Sigmoid colon (tissue), 7 donors: ENCODE data around the gene SP2. TPM values are rescaled to one million over a fixed set of nuclear protein-coding genes. Genes with fewer than 3 reads are reported as not detected.

Experiments
- DNase-seq: peaks from one replicate; pipeline ENCODE4 v3.0.0-alpha.2; 2019
- H3K27ac ChIP-seq, 4 donors: fragments of 200-600 bp; sonication (generic); one replicate each; pipeline ENCODE4 v1.5.1; 2016 to 2019; ENCODE audit warnings: mild to moderate bottlenecking in 1 of 4
- H3K27me3 ChIP-seq, 3 donors: fragments of 200-600 bp; sonication (generic); one replicate each; pipeline ENCODE4 v1.5.1; 2019; ENCODE audit warnings: mild to moderate bottlenecking in 1 of 3
- H3K36me3 ChIP-seq, 4 donors: fragments of 200-600 bp; sonication (generic); one replicate each; pipeline ENCODE4 v1.5.1; 2016 to 2019
- H3K4me1 ChIP-seq, 4 donors: fragments of 200-600 bp; sonication (generic); one replicate each; pipeline ENCODE4 v1.5.1; 2017 to 2019
- H3K4me3 ChIP-seq, 4 donors: fragments of 200-600 bp; sonication (generic); one replicate each; pipeline ENCODE4 v1.5.1; 2017 to 2019; ENCODE audit warnings: mild to moderate bottlenecking in 2 of 4, moderate library complexity in 1 of 4
- H3K9me3 ChIP-seq, 4 donors: fragments of 200-600 bp in 3 of 4; sonication (generic) in 3 of 4; one replicate each; pipeline versions ENCODE4 v1.5.1 to v1.6.1; 2013 to 2019
- EP300 ChIP-seq, 4 donors: sonication (generic); formaldehyde crosslinking; IDR thresholded peaks; one replicate each; pipeline ENCODE4 v1.6.1; 2017; ENCODE audit warnings: antibody characterized with exemption in 4 of 4
- POLR2A ChIP-seq, 2 donors: fragments of 450-650 bp; IDR thresholded peaks; one replicate each; pipeline ENCODE4 v1.6.1; 2016; ENCODE audit warnings: antibody characterized with exemption in 2 of 2, mild to moderate bottlenecking in 2 of 2, moderate library complexity in 2 of 2
- POLR2AphosphoS5 ChIP-seq, 4 donors: sonication (generic); formaldehyde crosslinking; IDR thresholded peaks; one replicate each; pipeline ENCODE4 v1.6.1; 2017; ENCODE audit warnings: antibody characterized with exemption in 4 of 4
- WGBS, 2 donors: extraction: QIAGEN DNeasy Blood & Tissue Kit; methylation state at CpG; one replicate each; pipeline ENCODE4 v1.1.7; 2013; 5-methylcytosine and 5-hydroxymethylcytosine counted together
- intact Hi-C: fragments of 100-400 bp; cut with DNase I; formaldehyde crosslinking; loops from one replicate; pipeline ENCODE4 v1.15.1; 2023
- polyA plus RNA-seq, 3 donors: library from polyadenylated mRNA; stranded (reverse); fragments of 200-250 nt; gene quantifications; one replicate each; pipeline ENCODE4 v1.2.3, GENCODE V29; 2013
- total RNA-seq, 4 donors: library from RNA; depleted of rRNA; stranded (reverse); fragments of >200 nt; gene quantifications; one replicate each; pipeline ENCODE4 v1.1.0, GENCODE V29; 2016
- TF ChIP-seq, protein P1 (sequence below), 4 experiments: fragments of 450-650 bp in 3 of 4; fragments of 200-600 bp in 1 of 4; IDR thresholded peaks; one replicate each; pipeline ENCODE4 v1.5.1; 2016 to 2019; ENCODE audit warnings: antibody characterized with exemption in 4 of 4, mild to moderate bottlenecking in 3 of 4, moderate library complexity in 2 of 4
- donor health status: healthy with polysubstance abuse.
- donor health status: Bipolar disorder and iron deficiency.
- donor health status: healthy.

SP2 gene
- total and polyA plus RNA-seq, 7 donors, result 3.0 to 19.2 (median 8.3) TPM

DNA sequence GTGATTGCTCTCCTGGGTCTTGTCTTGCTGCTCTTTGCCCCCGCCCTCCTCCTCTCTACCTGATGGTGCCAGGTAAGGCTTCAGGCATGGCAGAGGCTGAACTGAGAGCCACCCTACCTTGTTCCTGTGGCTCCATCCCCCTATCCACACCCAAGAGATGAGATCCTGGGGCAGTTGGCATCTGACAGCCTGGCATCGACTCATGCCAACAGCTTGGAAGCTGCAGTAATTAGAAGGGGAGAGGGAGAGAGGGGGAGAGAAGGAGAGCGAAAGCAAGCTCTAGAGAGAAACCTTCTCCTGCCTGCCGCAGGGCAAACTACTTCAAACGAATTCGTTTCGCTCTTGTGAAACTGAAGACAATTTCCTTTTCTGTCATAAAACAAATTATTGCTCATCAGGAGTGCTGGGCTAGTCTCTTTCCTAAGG, 31.2 kb upstream of the SP2 start:
- Histone ChIP-seq H3K27ac (no peak overlapping the region), H3K9me3 (no peaks in the 10 kb centered on the region), H3K4me1 (no peaks in the 10 kb centered on the region), H3K36me3 (no peaks in the 10 kb centered on the region), H3K4me3 (no peak overlapping the region), H3K27me3 (peaks cover 0 to 54% (median 18%) of the 10 kb centered on the region in 3 donors)
- DNase-seq, result no peak
- intact Hi-C loops, result no loop called here
- no peak for TF ChIP-seq POLR2A (IDR thresholded peaks at IDR 0.05)
- no peak for TF ChIP-seq EP300 (IDR thresholded peaks at IDR 0.05)
- no peak for TF ChIP-seq POLR2AphosphoS5 (IDR thresholded peaks at IDR 0.05)
- TF ChIP-seq, protein P1, sequence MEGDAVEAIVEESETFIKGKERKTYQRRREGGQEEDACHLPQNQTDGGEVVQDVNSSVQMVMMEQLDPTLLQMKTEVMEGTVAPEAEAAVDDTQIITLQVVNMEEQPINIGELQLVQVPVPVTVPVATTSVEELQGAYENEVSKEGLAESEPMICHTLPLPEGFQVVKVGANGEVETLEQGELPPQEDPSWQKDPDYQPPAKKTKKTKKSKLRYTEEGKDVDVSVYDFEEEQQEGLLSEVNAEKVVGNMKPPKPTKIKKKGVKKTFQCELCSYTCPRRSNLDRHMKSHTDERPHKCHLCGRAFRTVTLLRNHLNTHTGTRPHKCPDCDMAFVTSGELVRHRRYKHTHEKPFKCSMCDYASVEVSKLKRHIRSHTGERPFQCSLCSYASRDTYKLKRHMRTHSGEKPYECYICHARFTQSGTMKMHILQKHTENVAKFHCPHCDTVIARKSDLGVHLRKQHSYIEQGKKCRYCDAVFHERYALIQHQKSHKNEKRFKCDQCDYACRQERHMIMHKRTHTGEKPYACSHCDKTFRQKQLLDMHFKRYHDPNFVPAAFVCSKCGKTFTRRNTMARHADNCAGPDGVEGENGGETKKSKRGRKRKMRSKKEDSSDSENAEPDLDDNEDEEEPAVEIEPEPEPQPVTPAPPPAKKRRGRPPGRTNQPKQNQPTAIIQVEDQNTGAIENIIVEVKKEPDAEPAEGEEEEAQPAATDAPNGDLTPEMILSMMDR (IDR thresholded peaks at IDR 0.05), result no peak
- 7 to 32% methylated on average over 7 of the region's 7 CpGs for WGBS, 2 donors

DNA sequence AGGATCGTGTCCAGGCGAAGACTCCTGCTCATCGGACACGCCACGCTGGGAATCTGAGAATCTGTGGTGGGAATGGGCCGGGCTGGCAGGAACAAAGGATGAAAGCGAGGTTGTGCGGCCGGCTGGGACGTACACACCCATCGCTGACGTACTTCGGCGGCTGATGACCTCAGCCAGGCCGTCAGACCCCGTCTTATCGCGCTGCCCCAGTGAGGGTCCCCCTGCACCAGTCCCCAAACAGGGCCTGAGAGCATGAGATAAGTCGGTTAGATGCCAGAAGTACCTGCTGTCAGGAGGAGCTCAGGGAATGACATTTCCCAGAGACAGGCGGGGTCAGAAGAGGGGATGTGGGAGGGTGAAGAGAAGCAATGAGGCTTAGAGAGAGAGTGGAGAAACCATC, 29.1 kb upstream of the SP2 start:
- intact Hi-C loops, result no loop called here
- H3K27me3 ChIP-seq, result peaks cover 0 to 64% (median 19%) of the 10 kb centered on the region in 3 donors
- TF ChIP-seq POLR2A (IDR thresholded peaks at IDR 0.05), result no peak
- no peak for TF ChIP-seq POLR2AphosphoS5 (IDR thresholded peaks at IDR 0.05)
- TF ChIP-seq, protein P1 (IDR thresholded peaks at IDR 0.05), result no peak
- TF ChIP-seq EP300 (IDR thresholded peaks at IDR 0.05), result no peak
- no peak overlapping the region for H3K4me3 ChIP-seq
- 80 to 89% methylated on average over 20 of the region's 20 CpGs for WGBS, 2 donors
- H3K4me1 ChIP-seq, result no peaks in the 10 kb centered on the region
- H3K27ac ChIP-seq, result no peak overlapping the region
- H3K9me3 ChIP-seq, result no peaks in the 10 kb centered on the region
- DNase-seq, result no peak
- no peaks in the 10 kb centered on the region for H3K36me3 ChIP-seq

DNA sequence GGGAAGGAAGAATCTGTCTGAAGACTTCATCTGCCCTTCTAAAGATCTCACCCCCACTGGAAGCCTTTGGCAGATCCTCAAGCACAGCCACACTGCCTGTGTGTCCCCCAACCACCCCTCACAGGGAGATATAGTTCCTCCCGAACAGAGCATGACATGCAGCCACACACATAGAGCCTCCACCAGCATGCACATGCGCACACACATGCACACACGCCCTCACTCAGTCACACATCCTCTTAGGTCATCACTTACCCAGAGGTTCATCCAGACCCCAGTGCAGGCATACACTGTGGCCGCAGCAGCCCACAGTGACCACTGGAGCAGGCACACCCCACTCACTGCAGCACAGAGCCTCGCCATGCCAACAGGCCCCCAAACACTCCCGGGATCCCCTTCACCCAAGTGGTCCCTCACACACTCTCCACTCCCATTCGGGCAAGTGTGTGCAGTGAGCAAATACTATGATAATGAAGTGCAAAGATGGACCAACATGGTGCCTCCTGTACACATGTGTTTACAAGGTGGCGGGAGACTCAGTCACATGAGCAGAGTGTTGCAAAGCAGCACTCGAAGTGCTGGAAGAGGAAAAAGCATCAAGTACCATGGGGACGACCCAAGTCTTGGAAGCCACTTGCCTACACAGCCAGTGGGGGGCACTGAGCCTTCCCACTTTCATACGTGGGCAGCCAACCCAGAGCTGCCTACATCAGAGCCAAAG, 28.1 kb upstream of the SP2 start:
- Histone ChIP-seq H3K27me3 (peaks cover 7 to 74% (median 30%) of the 10 kb centered on the region in 3 donors), H3K4me3 (no peak overlapping the region), H3K27ac (no peak overlapping the region), H3K4me1 (peaks cover 0 to 6% (median 2%) of the 10 kb centered on the region in 4 donors), H3K36me3 (no peaks in the 10 kb centered on the region), H3K9me3 (no peaks in the 10 kb centered on the region)
- no peak for DNase-seq
- TF ChIP-seq POLR2AphosphoS5 (IDR thresholded peaks at IDR 0.05) (no peak), POLR2A (IDR thresholded peaks at IDR 0.05) (no peak), EP300 (IDR thresholded peaks at IDR 0.05) (no peak)
- TF ChIP-seq, protein P1 (IDR thresholded peaks at IDR 0.05), result no peak
- WGBS, 2 donors, result 91 to 93% methylated on average over 11 of the region's 11 CpGs
- intact Hi-C loops, result no loop called here

DNA sequence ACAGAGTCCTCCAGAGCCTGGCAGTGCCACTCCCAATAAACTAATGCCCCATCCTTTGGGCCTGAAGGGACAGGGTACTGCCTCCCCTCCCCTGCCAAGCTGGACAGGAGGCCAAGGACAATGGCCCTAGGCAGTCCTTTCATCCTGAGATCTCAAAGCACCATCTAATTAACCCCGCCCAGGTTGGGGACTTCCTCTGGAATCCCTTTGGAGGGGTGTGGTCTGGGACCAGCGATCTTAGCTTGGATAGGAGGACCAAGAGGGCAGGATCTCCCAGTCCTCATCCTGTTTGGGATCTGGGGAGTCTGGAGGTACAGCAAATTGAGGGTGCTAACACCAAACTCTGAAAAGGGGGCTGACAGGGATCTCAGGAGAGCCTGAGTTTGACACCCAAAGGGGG, 26.9 kb upstream of the SP2 start:
- Histone ChIP-seq H3K4me1 (peaks cover 0 to 6% (median 2%) of the 10 kb centered on the region in 4 donors), H3K27me3 (peaks cover 7 to 81% (median 33%) of the 10 kb centered on the region in 3 donors), H3K4me3 (no peak overlapping the region), H3K36me3 (no peaks in the 10 kb centered on the region), H3K9me3 (no peaks in the 10 kb centered on the region), H3K27ac (no peak overlapping the region)
- intact Hi-C loops, result no loop called here
- TF ChIP-seq EP300 (IDR thresholded peaks at IDR 0.05), result no peak
- no peak for TF ChIP-seq POLR2AphosphoS5 (IDR thresholded peaks at IDR 0.05)
- 43 to 52% methylated on average over 2 of the region's 2 CpGs for WGBS, 2 donors
- no peak for DNase-seq

DNA sequence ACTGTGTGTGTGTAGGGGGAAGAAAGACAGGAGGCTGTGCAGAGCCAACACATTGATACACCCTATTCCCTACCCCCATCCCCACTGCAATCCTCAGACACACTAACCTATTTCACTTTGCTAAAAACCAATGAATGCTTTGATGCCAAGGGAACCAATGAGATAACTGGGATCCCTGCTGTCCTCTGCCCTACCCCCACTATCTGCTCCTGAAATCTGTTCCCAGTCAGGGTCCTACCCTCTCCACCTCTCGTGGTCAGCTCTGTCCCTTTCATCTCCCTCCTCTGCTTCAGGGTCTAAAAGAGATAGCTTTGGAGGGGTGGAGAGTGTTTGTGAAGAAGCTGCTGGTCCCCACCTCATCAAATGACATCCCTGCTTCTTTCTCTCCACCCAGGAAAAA, 26.0 kb upstream of the SP2 start:
- 47 to 54% methylated on average over 1 of the region's 1 CpG for WGBS, 2 donors
- Histone ChIP-seq H3K27ac (no peak overlapping the region), H3K27me3 (peaks cover 7 to 82% (median 41%) of the 10 kb centered on the region in 3 donors), H3K36me3 (no peaks in the 10 kb centered on the region), H3K9me3 (no peaks in the 10 kb centered on the region), H3K4me3 (no peak overlapping the region), H3K4me1 (peaks cover 0 to 6% (median 2%) of the 10 kb centered on the region in 4 donors)
- intact Hi-C loops, result no loop called here
- DNase-seq, result no peak
- TF ChIP-seq POLR2AphosphoS5 (IDR thresholded peaks at IDR 0.05) (no peak), EP300 (IDR thresholded peaks at IDR 0.05) (no peak), POLR2A (IDR thresholded peaks at IDR 0.05) (no peak)
- TF ChIP-seq, protein P1 (IDR thresholded peaks at IDR 0.05), result no peak
